ENCODE measurements around the gene KCNS3.

GRCh38 chr2:17843457-17843856 lies 35.0 kb upstream of the KCNS3 start:
- no peak for TF ChIP-seq CTCF (IDR thresholded peaks at IDR 0.05; ENCODE audit: low read depth, low read length, poor library complexity, severe bottlenecking)
- no peak for TF ChIP-seq EZH2phosphoT487 (IDR thresholded peaks at IDR 0.05; ENCODE audit: borderline replicate concordance, low read length)

All from DOHH2 (cell line).